ENCODE measurements around the gene NISCH.

NISCH gene

DNA sequence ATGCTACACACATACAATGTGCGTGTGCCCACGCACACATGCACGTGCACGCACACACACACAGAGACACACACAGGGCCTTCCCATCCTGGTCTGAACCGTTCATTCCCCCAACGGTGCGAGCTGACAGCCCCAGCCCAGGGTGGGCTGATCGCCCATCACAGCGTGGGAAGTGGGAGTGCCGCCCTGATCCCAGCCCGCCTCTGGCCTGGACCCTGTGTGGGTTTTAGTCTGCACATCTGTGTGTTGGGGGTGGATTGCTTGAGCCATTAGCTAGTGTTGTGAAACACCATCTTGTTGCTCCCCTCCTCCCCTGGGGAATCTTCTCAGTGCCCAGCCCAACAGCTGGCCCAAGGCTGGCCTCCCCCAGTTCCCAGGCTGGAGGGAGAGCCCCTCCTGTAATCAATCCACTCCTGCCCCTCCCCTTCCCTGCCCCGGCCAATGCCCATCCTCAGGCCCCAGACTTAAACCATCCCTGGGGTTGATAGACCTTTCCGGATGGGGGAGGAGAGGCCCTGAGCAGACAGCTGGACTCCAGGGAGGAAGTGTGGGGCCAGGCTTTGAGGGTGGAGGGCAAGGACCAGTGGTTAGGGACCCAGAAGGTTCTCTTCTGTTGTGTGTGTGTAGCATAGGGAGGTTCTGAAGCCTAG lies 18.8 kb upstream of the NISCH start:
- no peaks in the 10 kb centered on the region for H3K27me3 ChIP-seq (ENCODE audit: control insufficient read depth, insufficient read depth, low read length)
- no peaks in the 10 kb centered on the region for H3K9me3 ChIP-seq (ENCODE audit: control insufficient read depth, insufficient read depth, low read depth, low read length)
- no peaks in the 10 kb centered on the region for H3K36me3 ChIP-seq (ENCODE audit: control insufficient read depth, insufficient read depth, low read length)
- no peak overlapping the region for H3K9ac ChIP-seq (ENCODE audit: low read length)
- H3K27ac ChIP-seq (ENCODE audit: low read depth, low read length), result no peak overlapping the region
- H3K4me1 ChIP-seq (ENCODE audit: control insufficient read depth, insufficient read depth, low read length), result peaks cover 3% of the 10 kb centered on the region; the same call in 1 of the 2 replicates
- no peak overlapping the region for H3K4me3 ChIP-seq (ENCODE audit: low read depth, low read length)

DNA sequence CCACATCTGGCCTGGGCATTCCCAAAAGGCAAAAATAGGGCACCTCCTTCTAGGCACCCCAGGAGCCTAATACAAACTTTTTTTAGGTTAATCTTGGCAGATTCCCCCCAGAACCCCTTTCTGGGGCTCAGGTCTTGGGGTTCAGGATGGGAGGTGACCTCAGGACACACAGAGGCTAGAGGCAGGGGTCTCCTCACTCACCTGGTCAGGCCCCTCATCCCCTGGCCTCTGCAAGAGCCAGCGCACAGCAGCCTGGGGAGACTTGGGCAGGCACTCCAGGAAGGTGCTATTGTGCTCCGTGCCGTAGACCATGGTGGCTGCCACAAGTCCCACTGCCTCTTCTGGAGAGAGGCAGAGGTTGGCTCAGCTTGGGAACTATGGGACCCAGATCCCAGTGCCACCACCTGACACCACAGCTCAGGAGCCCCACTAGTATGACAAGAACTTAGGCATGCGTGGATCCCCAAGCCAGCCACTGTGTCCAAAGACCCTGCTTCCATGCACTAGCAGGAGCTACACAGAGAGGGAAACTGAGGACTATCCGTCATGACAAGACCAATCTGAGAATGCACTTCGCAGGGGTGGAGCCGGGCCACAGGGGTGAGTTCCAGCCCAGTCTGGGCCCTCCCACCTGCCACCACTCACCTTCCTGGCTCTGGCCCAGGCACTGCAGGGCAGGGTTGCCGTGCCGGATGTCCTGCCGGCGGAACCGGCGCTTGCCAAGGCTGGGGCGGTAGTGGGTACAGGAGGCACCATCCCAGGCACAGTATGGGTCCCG lies 17.9 kb upstream of the NISCH start:
- Histone ChIP-seq H3K27ac (ENCODE audit: low read depth, low read length) (no peak overlapping the region), H3K27me3 (ENCODE audit: control insufficient read depth, insufficient read depth, low read length) (no peaks in the 10 kb centered on the region), H3K9me3 (ENCODE audit: control insufficient read depth, insufficient read depth, low read depth, low read length) (no peaks in the 10 kb centered on the region), H3K9ac (ENCODE audit: low read length) (no peak overlapping the region), H3K4me1 (ENCODE audit: control insufficient read depth, insufficient read depth, low read length) (peaks cover 3% of the 10 kb centered on the region; the same call in 1 of the 2 replicates), H3K4me3 (ENCODE audit: low read depth, low read length) (no peak overlapping the region), H3K36me3 (ENCODE audit: control insufficient read depth, insufficient read depth, low read length) (no peaks in the 10 kb centered on the region)

DNA sequence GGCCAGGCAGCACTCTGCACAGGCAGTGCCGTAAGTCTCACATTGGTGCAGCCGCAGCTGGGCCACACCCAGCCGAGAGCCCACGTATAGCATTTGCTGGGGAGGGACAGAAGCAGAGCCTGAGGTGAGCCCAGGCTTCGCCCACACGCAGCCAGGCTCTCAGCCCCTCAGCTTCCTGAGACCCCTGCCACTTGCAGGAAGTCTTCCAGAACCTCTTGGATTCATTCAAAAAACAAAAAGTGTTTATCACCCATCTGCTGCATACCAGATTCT lies 17.4 kb upstream of the NISCH start:
- Histone ChIP-seq H3K4me1 (ENCODE audit: control insufficient read depth, insufficient read depth, low read length) (peaks cover 3% of the 10 kb centered on the region; the same call in 1 of the 2 replicates), H3K27me3 (ENCODE audit: control insufficient read depth, insufficient read depth, low read length) (no peaks in the 10 kb centered on the region), H3K4me3 (ENCODE audit: low read depth, low read length) (no peak overlapping the region)

DNA sequence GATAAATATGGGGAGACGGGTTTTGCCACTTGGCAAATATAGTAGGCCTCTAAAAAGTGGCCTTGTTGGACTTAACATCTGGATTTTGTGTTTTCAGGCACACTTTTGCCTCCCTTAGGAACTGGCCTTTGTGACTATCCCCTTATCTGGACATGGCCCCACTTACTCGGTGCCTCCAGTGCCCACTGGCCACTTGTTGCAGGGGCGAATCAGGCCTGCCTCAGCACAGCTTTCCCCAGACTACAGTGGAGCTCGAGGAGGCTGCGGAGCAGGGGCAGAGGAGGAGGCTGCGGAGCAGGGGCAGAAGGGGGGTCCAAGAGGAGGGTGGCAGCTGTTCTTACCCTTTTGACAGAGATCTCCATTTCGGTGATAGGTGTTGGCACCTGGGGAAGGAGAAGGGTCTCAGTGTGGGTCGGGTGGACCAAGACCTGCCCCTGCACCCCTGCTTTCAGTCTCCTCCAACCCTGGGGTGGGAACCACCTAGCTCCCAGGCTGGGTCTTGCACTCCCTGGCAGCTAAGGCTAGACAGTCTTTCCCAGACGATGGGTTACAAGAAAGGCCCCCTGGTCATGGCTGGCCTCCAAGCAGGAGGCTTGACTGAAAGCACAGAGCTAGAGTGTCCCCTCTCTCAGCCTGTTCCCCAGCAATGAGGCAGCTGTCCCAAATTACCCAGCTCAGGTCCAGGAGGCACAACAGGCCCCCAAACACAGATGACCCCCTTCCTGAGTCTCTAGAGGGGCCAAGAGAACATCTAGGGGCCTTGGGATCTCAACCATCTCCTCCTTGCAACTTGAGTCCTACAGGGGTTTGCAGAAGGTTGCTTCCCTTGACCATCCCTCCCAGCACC lies 16.6 kb upstream of the NISCH start:
- Histone ChIP-seq H3K36me3 (ENCODE audit: control insufficient read depth, insufficient read depth, low read length) (no peaks in the 10 kb centered on the region), H3K4me3 (ENCODE audit: low read depth, low read length) (no peak overlapping the region), H3K4me1 (ENCODE audit: control insufficient read depth, insufficient read depth, low read length) (peaks cover 3% of the 10 kb centered on the region; the same call in 1 of the 2 replicates), H3K9ac (ENCODE audit: low read length) (no peak overlapping the region), H3K27me3 (ENCODE audit: control insufficient read depth, insufficient read depth, low read length) (no peaks in the 10 kb centered on the region), H3K27ac (ENCODE audit: low read depth, low read length) (no peak overlapping the region), H3K9me3 (ENCODE audit: control insufficient read depth, insufficient read depth, low read depth, low read length) (no peaks in the 10 kb centered on the region)

More for the DNA sequence above, 17.4 kb upstream of the NISCH start:
- Histone ChIP-seq H3K27ac (ENCODE audit: low read depth, low read length) (no peak overlapping the region), H3K9me3 (ENCODE audit: control insufficient read depth, insufficient read depth, low read depth, low read length) (no peaks in the 10 kb centered on the region), H3K36me3 (ENCODE audit: control insufficient read depth, insufficient read depth, low read length) (no peaks in the 10 kb centered on the region), H3K9ac (ENCODE audit: low read length) (no peak overlapping the region)

DNA sequence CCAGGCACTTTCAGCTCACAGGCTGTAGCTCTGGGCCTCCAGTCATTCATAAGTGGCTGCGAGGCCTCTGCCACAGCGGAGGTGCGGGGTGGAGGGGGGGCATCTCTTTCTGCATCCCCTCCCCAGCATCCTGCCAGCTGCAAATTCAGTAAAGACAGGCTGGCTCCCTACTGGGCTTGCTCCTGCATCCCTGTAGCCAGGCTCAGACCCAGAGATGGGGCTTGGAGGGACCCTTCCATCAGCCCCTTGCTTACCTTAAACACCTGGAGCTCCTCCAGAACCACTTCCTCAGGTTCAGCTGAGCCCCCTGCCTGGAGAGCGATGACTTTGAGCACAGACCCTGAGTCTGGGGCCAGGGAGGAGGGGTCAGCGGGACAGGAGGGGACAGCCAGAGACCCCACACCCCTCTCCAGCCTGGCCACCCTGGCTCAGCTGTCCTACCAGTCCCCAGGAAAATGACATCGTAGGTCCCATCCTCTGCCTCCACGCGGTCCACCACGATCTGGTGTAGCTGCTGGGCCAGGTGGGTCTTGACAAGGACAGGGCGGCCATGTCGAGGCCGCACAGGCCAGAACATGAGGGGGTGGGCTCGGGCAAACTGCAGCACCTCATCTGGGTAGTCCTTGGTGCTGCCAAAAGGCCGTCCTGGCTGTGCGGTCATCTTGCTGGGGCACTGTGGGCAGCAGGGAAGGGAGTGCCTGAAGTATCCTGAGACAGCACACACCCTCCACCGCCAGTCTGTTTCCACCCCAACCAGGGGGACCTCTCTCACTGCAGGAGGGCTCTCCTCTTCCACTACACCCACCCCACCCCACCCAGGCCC lies 15.8 kb upstream of the NISCH start:
- no peak overlapping the region for H3K4me3 ChIP-seq (ENCODE audit: low read depth, low read length)
- no peaks in the 10 kb centered on the region for H3K27me3 ChIP-seq (ENCODE audit: control insufficient read depth, insufficient read depth, low read length)
- H3K4me1 ChIP-seq (ENCODE audit: control insufficient read depth, insufficient read depth, low read length), result peaks cover 8% of the 10 kb centered on the region
- H3K9ac ChIP-seq (ENCODE audit: low read length), result no peak overlapping the region
- no peak overlapping the region for H3K27ac ChIP-seq (ENCODE audit: low read depth, low read length)
- H3K36me3 ChIP-seq (ENCODE audit: control insufficient read depth, insufficient read depth, low read length), result no peaks in the 10 kb centered on the region
- H3K9me3 ChIP-seq (ENCODE audit: control insufficient read depth, insufficient read depth, low read depth, low read length), result no peaks in the 10 kb centered on the region

DNA sequence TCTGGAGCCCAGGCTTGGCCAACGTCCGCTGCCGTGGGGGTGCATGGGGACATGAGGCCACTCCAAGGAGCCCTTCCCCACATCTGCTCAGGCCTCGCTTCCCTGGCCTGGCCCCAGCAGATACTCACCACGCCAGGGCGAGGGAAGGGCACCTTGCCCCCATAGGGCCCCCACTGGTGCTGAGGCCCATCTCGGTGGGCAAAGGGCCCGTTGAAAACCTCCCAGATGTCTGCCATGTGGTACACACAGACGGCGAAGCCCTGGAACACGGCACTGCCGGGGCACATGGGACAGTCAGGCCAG lies 15.2 kb upstream of the NISCH start:
- Histone ChIP-seq H3K4me3 (ENCODE audit: low read depth, low read length) (no peak overlapping the region), H3K36me3 (ENCODE audit: control insufficient read depth, insufficient read depth, low read length) (no peaks in the 10 kb centered on the region), H3K4me1 (ENCODE audit: control insufficient read depth, insufficient read depth, low read length) (peaks cover 12% of the 10 kb centered on the region), H3K9me3 (ENCODE audit: control insufficient read depth, insufficient read depth, low read depth, low read length) (no peaks in the 10 kb centered on the region), H3K27me3 (ENCODE audit: control insufficient read depth, insufficient read depth, low read length) (no peaks in the 10 kb centered on the region), H3K9ac (ENCODE audit: low read length) (no peak overlapping the region), H3K27ac (ENCODE audit: low read depth, low read length) (no peak overlapping the region)

DNA sequence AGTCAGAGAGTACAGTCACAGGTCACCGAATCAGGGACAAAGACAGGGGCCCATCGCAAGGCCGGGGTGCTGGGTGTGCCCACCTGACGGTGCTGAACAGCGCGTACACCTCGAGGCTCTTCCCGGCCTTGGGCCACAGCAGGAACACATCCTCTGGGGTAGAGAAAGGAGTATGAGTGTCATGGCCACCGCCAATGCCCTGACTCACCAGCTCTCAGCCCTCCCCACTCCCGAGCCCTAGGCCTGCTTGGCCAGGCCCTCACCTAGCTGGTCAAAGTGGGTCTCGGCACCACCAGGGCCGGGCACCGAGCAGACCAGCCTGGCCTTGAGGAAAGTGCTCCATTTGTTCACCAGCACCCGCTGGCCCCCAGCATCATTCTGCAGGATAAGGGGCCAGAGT lies 14.7 kb upstream of the NISCH start:
- Histone ChIP-seq H3K36me3 (ENCODE audit: control insufficient read depth, insufficient read depth, low read length) (no peaks in the 10 kb centered on the region), H3K4me1 (ENCODE audit: control insufficient read depth, insufficient read depth, low read length) (peaks cover 12% of the 10 kb centered on the region), H3K9me3 (ENCODE audit: control insufficient read depth, insufficient read depth, low read depth, low read length) (no peaks in the 10 kb centered on the region), H3K9ac (ENCODE audit: low read length) (no peak overlapping the region), H3K4me3 (ENCODE audit: low read depth, low read length) (no peak overlapping the region), H3K27ac (ENCODE audit: low read depth, low read length) (no peak overlapping the region), H3K27me3 (ENCODE audit: control insufficient read depth, insufficient read depth, low read length) (no peaks in the 10 kb centered on the region)

DNA sequence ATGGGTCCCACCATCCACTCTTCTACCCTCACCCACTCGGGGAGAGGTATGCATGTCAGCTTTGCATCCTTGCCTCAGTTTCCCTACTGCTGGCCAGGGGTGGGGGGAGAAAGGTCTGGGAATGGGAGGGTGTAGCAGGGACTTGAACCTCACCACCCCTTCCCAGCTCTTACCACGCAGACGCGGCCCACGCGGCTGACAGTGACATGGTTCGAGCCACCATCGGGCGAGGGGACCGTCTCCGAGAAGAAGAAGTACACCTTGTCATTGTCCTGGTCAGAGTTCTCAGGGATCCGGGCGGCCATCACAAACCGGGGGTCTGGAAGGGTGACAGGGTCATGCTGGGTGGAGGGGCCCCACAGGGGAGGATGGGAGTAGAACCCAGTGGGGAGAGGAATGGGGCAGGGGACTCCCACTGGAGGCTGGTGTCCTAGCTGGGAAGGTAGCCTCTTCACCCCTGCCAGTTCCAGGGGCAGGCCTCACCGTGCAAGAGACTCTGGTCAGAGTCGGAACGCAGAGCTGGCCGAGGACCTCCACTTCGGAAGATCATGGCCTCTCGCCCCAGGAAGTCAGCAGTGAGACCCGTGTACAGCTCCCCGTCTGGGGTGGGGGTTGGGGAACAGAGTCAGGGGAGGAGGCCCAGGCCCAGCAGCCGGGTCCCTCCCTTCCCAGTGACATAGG lies 14.2 kb upstream of the NISCH start:
- peaks cover 12% of the 10 kb centered on the region for H3K4me1 ChIP-seq (ENCODE audit: control insufficient read depth, insufficient read depth, low read length)

DNA sequence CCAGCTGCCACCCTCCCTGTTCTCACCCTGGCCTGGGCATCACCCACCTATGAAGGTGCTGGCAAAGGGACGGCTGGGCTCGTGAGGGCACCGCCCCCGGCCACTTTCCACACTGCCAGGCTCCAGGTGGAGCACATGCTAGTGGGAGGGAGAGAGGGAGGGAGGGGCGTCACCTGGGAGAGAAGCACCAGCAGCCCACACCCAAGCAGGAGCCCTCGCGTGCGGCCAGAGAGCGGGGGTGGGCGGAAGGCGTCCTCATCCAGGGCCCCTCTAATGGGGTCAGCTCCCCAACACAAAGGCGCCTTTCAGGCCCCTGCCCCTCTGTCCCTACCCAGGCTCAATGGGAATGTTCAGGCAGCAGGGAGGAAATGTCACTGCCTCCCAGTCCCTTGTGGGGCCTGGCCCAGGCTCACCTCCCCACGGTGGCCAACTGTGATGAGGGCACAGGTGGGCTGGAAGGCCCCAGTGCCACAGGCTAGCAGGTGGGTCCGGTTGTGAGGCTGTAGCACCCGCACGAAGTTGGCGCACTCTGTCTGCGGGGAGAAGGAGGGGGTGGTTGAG lies 13.6 kb upstream of the NISCH start:
- H3K9me3 ChIP-seq (ENCODE audit: control insufficient read depth, insufficient read depth, low read depth, low read length), result no peaks in the 10 kb centered on the region
- peaks cover 12% of the 10 kb centered on the region for H3K4me1 ChIP-seq (ENCODE audit: control insufficient read depth, insufficient read depth, low read length)
- no peak overlapping the region for H3K4me3 ChIP-seq (ENCODE audit: low read depth, low read length)
- no peak overlapping the region for H3K9ac ChIP-seq (ENCODE audit: low read length)
- H3K36me3 ChIP-seq (ENCODE audit: control insufficient read depth, insufficient read depth, low read length), result no peaks in the 10 kb centered on the region
- no peak overlapping the region for H3K27ac ChIP-seq (ENCODE audit: low read depth, low read length)
- no peaks in the 10 kb centered on the region for H3K27me3 ChIP-seq (ENCODE audit: control insufficient read depth, insufficient read depth, low read length)

More for the DNA sequence above, 14.2 kb upstream of the NISCH start:
- H3K27me3 ChIP-seq (ENCODE audit: control insufficient read depth, insufficient read depth, low read length), result no peaks in the 10 kb centered on the region
- H3K36me3 ChIP-seq (ENCODE audit: control insufficient read depth, insufficient read depth, low read length), result no peaks in the 10 kb centered on the region
- H3K27ac ChIP-seq (ENCODE audit: low read depth, low read length), result no peak overlapping the region
- no peak overlapping the region for H3K9ac ChIP-seq (ENCODE audit: low read length)
- no peak overlapping the region for H3K4me3 ChIP-seq (ENCODE audit: low read depth, low read length)
- no peaks in the 10 kb centered on the region for H3K9me3 ChIP-seq (ENCODE audit: control insufficient read depth, insufficient read depth, low read depth, low read length)
